HepG2 (cell line): ENCODE measurements around the gene C9orf50. TPM values are rescaled to one million over a fixed set of nuclear protein-coding genes. Genes with fewer than 3 reads are reported as not detected.

Experiments used
- BRCA1 ChIP-seq: sonication (generic); formaldehyde crosslinking; IDR thresholded peaks from 2 replicates; pipeline ENCODE4 v1.4.0; 2020; ENCODE audit warnings: missing genetic modification reagents
- CBX2 ChIP-seq, 2 experiments: fragments of 200-600 bp in 1 of 2; sonication (generic); formaldehyde crosslinking in 1 of 2; IDR thresholded peaks; 2 replicates each; pipeline versions ENCODE4 v1.7.0 to v1.8.1; 2018 to 2022; ENCODE audit warnings: low read depth in 2 of 2, low read length in 1 of 2, mild to moderate bottlenecking in 1 of 2, missing genetic modification reagents in 1 of 2
- GPBP1L1 ChIP-seq: sonication (generic); formaldehyde crosslinking; IDR thresholded peaks from 2 replicates; pipeline ENCODE4 v1.5.0; 2020; ENCODE audit warnings: mild to moderate bottlenecking, missing genetic modification reagents
- GTF2F1 ChIP-seq: fragments of 150-350 bp; IDR thresholded peaks from 2 replicates; pipeline ENCODE4 v1.6.1; 2014; ENCODE audit warnings: low read length
- HOXA7 ChIP-seq: sonication (generic); formaldehyde crosslinking; IDR thresholded peaks from 2 replicates; pipeline ENCODE4 v1.8.1; 2022; ENCODE audit warnings: mild to moderate bottlenecking, missing genetic modification reagents, moderate library complexity
- IRF1 ChIP-seq: sonication (generic); formaldehyde crosslinking; IDR thresholded peaks from 2 replicates; pipeline ENCODE4 v1.4.0; 2020; ENCODE audit warnings: low read depth, mild to moderate bottlenecking, missing genetic modification reagents
- KLF9 ChIP-seq: IDR thresholded peaks from 2 replicates; pipeline ENCODE4 v1.6.1; 2016; ENCODE audit warnings: low read depth
- RBFOX2 ChIP-seq: fragments of 200-400 bp; formaldehyde crosslinking; IDR thresholded peaks from 2 replicates; pipeline ENCODE4 v1.6.1; 2017; ENCODE audit warnings: low read depth, mild to moderate bottlenecking, low read length
- RFXAP ChIP-seq: sonication (generic); formaldehyde crosslinking; IDR thresholded peaks from 2 replicates; pipeline ENCODE4 v1.4.0; 2020; ENCODE audit warnings: missing genetic modification reagents, borderline replicate concordance
- SALL2 ChIP-seq: sonication (generic); formaldehyde crosslinking; IDR thresholded peaks from 2 replicates; pipeline ENCODE4 v1.8.1; 2023; ENCODE audit warnings: mild to moderate bottlenecking, missing genetic modification reagents, inconsistent platforms
- TFDP1 ChIP-seq: IDR thresholded peaks from 2 replicates; pipeline ENCODE4 v1.6.1; 2016; ENCODE audit warnings: missing compliant biosample characterization, missing genetic modification reagents, borderline replicate concordance
- THAP8 ChIP-seq: sonication (generic); formaldehyde crosslinking; IDR thresholded peaks from 2 replicates; pipeline ENCODE4 v1.5.1; 2020; ENCODE audit warnings: missing genetic modification reagents, mild to moderate bottlenecking, borderline replicate concordance
- ZBTB40 ChIP-seq, 2 experiments: fragments of 450-650 bp in 1 of 2; sonication (generic) in 1 of 2; formaldehyde crosslinking in 1 of 2; IDR thresholded peaks; 2 replicates each; pipeline versions ENCODE4 v1.6.1 to v1.8.0; 2016 to 2022; ENCODE audit warnings: antibody characterized with exemption in 1 of 2, mild to moderate bottlenecking in 1 of 2, missing genetic modification reagents in 1 of 2
- ZBTB42 ChIP-seq: sonication (generic); formaldehyde crosslinking; IDR thresholded peaks from 2 replicates; pipeline ENCODE4 v1.5.0; 2020; ENCODE audit warnings: mild to moderate bottlenecking, missing genetic modification reagents
- ZFP1 ChIP-seq: IDR thresholded peaks from 2 replicates; pipeline ENCODE4 v1.6.1; 2016
- ZNF768 ChIP-seq: sonication (generic); formaldehyde crosslinking; IDR thresholded peaks from 2 replicates; pipeline ENCODE4 v1.4.0; 2020; ENCODE audit warnings: missing genetic modification reagents
- ZSCAN29 ChIP-seq: sonication (generic); formaldehyde crosslinking; conservative IDR thresholded peaks from 2 replicates; pipeline ENCODE4 v1.4.0; 2020; ENCODE audit warnings: mild to moderate bottlenecking, missing genetic modification reagents
- polyA plus RNA-seq, 8 experiments: library from polyadenylated mRNA; depleted of rRNA in 3 of 8; stranded (reverse) in 7 of 8; unstranded in 1 of 8; fragments of >200 nt; fragmentation: Illumina TruSeq in 4 of 8; extraction: Trizol in 4 of 8; gene quantifications; 2 replicates each; pipeline versions ENCODE4 v1.2.1 to v1.2.3, GENCODE V29; 2011 to 2016; ENCODE audit warnings: low read depth in 4 of 8, missing spikeins in 1 of 8, mixed read lengths in 1 of 8; ENCODE audit not compliant: insufficient read depth in 1 of 8
- total RNA-seq, 5 experiments: library from RNA; depleted of rRNA; stranded (reverse); fragments of >200 nt; fragmentation: Illumina TruSeq; extraction: Trizol; gene quantifications; 2 replicates each; pipeline ENCODE4 v1.2.3, GENCODE V29; 2016; ENCODE audit warnings: low read depth in 1 of 5

The C9orf50 gene
- total and polyA plus RNA-seq, 2 of the 13 experiments (the other 11 are each of a cell fraction or from before 2014, with no cell fraction given), result not detected

GRCh38 chr9:129626079-129626624, 5.3 kb upstream of the C9orf50 start, which contains the start of gene NTMT1 (continued):
- no peak for TF ChIP-seq ZBTB40 (IDR thresholded peaks at IDR 0.05)
- TF ChIP-seq ZBTB40 (CRISPR knock-in tag; IDR thresholded peaks at IDR 0.05), result peak; percentile 69
- TF ChIP-seq ZFP1 (CRISPR knock-in tag), result no peak
- TF ChIP-seq IRF1, result no peak
- no peak; the same call in 1 of the 2 replicates for TF ChIP-seq ZNF768 (CRISPR knock-in tag)
- TF ChIP-seq HOXA7, result no peak
- no peak for TF ChIP-seq THAP8 (CRISPR knock-in tag)
- peak; percentile 72 for TF ChIP-seq TFDP1
- TF ChIP-seq CBX2 (IDR thresholded peaks at IDR 0.05; ENCODE audit: low read depth, low read length), result no peak
- TF ChIP-seq CBX2 (CRISPR knock-in tag; IDR thresholded peaks at IDR 0.05; ENCODE audit: low read depth), result no peak
- TF ChIP-seq ZBTB42 (CRISPR knock-in tag), result no peak
- no peak for TF ChIP-seq GPBP1L1 (CRISPR knock-in tag)
- 0 out of 2 replicates have a peak, but pooled peaks have one; percentile 76 for TF ChIP-seq BRCA1 (CRISPR knock-in tag)
- peak; percentile 81; the same call in 1 of the 2 replicates for TF ChIP-seq SALL2
- TF ChIP-seq KLF9 (CRISPR knock-in tag), result no peak
- peak; percentile 76 for TF ChIP-seq RFXAP (CRISPR knock-in tag)
- TF ChIP-seq RBFOX2, result peak; percentile 98
- no peak for TF ChIP-seq ZSCAN29
- TF ChIP-seq GTF2F1, result no peak
